G401.6 (cell line): Measurements from ENCODE around the gene CCR5.

Experiments
- FAIRE-seq: peaks from 2 replicates; lab custom pipeline; 2012; peaks lifted over from hg19 to GRCh38; lab: Jason Lieb, UNC

The CCR5 gene

DNA sequence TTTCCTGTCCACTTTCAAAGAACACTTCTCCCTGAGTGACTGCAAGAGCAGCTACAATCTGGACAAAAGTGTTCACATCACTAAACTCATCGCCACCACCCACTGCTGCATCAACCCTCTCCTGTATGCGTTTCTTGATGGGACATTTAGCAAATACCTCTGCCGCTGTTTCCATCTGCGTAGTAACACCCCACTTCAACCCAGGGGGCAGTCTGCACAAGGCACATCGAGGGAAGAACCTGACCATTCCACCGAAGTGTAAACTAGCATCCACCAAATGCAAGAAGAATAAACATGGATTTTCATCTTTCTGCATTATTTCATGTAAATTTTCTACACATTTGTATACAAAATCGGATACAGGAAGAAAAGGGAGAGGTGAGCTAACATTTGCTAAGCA is 38.1 kb downstream of the CCR5 start:
- FAIRE-seq = no peak

DNA sequence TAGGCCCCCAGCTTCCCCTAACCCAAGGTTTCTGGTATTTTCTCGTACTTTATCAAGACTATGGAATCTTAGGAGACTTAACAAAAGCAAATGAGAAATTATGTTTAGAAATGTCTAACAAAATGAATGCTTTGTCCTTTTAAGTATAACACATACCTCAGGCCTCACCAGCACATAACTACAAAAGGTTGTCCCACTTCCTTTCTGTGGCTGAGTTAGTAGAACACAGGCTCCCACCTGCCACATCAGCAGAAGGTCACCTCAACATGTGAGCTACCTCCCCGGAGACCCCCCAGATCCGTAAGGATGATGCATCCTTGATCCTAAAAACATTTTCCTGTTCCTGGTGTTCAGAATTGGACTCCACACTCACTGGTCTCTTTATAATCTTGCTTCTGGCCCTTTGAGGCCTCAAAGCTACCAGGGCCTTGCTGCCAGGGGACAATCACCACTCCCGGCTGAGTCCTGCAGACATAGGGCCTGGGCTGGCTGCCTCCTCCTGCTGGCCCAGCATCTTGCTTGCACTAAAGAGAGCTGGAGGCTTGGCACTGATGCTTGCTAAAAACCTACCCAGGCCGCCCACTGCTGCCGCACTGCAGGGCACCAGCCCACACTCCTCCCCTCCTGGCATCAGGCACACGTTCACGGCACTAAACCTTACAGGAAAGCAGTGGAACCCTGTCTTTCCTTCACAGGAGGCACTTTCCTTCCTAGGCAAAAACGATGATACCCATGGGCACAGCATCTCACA is 39.2 kb downstream of the CCR5 start:
- no peak for FAIRE-seq

DNA sequence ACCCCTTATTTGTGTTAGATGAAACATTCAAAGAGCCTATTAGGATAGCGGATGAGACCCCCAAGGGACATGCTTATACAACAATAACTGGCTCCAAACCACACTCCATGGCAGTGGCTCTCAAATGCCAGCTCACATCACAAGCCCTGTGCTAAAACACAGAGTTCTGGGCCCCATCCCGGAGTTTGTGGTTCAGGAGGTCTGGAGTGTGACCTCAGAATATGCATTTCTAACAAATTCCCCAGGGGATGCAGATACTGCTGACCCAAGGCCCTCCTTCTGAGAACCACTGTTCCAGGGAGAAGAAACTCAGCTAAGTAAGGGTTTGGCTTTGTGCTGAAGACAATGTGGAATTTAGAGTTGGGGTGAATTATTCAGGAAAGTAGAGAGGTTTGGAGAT is 39.9 kb downstream of the CCR5 start:
- FAIRE-seq = no peak

DNA sequence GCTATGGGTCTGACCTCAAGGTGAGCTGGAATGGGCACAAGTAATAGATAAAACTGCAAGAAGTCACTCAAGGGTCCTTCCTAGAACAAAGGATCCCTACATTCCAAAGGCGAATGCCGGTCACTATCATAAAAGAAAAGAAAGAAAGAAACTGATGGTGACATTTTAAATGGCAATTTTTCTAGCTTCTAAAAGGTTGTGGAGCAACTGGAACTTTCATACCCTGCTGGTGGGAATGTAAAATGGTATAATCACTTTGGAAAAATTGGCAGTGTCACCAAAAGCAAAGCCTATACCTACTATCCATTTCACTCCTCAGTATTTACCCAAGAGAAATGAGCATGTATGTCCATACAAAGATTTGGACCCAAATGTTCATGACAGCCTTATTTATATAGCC is 40.5 kb downstream of the CCR5 start:
- no peak for FAIRE-seq

DNA sequence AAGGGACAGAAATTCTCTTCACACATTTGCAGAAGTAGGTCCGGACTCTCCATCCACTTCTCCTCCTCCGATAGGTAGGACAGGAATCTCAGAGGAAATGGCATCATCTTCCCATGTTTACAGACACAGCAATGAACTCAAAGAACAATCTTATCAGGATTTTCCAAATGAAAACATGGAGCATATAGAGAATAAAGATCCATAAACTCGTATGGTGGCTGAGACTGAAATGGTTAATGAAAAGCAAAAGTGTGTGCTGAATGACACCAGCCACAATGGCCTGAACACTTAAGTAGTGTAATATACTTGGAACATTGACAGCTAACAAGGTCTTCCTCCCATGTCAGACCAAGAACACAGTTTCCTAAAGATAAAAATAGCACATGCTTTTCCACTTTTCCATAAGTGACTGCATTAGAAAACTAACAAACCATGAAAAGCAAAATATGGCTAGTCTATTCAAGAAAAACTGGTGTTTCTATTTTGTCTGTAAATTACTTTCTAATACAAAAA is 42.1 kb downstream of the CCR5 start:
- no peak for FAIRE-seq

DNA sequence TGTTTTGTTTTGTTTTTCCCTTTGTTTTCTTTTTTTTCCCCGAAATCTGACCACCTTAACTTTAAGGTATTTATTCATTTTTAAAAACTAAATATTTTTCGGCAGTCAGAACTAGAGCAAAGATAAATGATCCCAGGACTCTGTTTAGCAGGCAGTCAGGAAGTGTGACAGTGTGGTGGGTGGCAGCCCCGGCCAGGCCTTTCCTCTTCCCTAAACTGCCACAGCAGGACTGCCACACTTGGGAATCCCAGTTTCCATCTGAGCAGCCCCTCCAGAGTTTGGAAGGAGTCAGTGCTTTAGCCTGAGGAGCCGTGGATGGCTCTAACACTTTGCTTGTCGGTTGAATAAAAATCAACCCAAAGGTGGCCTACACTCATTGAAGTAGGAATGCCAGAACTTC is 43.2 kb downstream of the CCR5 start:
- FAIRE-seq = no peak

DNA sequence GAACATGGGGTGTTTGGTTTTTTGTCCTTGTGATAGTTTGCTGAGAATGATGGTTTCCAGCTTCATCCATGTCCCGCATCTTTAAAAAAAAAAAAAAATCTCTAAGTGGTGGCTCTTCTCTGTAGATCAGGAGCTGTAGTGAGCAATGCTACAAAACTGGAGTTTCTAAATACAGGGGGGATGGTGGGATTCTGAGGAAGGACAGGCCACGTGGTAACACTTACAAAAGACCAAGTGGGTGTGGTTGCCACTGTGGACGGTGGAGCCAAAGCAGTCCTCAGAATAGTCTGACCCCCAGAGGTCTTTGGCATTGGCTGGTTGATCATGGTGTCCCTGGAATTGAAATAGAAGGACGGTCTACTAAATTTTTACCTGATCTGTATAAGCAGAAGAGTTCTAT is 44.0 kb downstream of the CCR5 start:
- no peak for FAIRE-seq

DNA sequence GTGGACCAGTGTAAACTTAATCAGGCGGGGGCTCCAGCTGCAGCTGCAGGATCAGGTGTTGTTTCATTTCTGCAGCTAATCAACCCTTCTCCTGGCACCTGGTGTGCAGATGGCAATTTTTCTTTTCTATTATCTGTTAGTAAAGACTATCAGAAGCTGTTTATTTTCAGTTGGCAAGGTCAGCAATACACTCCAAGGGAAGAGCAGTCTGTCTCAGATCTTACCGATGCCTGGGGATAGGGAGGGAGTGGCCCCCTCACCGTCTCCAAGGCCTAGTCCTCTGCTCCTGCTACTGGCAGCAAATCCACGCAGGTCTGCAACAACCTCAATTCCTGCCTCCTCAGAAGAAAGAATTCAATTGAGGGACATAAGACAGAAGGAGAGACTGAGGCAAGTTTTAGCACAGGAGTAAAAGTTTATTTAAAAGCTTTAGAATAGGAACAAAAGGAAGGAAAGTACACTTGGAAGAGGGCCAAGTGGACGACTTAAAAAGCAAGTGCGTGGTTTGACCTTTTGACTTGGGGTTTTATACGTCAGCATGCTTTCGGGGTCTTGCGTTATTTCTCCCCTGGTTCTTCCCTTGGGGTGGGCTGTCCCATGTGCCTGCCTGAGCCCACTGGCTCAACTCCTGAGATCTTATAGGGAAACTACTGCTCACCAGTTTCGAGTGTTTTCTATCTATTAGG is 45.5 kb downstream of the CCR5 start:
- FAIRE-seq = no peak

DNA sequence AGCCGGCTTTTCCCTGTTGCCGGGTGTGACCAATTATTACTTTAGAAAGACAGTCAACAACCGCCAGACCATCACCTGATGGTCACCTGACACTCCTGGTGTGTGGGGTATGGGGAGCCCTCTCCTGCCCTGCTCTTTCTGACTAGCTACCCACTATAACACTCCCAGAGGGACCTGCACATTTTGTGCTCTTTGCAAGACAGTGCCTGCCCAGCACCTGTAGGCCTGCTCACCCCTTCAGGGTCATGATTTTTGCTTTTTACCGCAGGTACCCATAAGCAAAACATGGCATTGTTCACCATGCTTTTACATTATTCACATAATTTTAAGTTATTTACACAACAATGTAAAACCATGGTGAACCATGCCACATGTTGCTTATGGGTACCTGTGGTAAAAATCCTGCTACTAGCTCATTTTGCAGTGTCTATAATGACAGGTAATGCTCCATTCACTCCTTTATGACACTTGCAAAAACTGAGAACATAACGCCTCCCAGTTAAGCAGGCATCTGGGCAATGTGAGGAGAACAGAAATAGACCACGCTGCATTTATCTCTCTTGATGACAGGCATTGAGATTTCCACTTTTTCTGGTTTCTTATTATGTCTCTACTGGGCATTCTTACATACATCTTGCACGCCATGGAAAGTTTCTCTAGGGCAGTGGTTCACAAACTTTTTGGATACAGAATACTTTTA is 46.2 kb downstream of the CCR5 start:
- FAIRE-seq = no peak

DNA sequence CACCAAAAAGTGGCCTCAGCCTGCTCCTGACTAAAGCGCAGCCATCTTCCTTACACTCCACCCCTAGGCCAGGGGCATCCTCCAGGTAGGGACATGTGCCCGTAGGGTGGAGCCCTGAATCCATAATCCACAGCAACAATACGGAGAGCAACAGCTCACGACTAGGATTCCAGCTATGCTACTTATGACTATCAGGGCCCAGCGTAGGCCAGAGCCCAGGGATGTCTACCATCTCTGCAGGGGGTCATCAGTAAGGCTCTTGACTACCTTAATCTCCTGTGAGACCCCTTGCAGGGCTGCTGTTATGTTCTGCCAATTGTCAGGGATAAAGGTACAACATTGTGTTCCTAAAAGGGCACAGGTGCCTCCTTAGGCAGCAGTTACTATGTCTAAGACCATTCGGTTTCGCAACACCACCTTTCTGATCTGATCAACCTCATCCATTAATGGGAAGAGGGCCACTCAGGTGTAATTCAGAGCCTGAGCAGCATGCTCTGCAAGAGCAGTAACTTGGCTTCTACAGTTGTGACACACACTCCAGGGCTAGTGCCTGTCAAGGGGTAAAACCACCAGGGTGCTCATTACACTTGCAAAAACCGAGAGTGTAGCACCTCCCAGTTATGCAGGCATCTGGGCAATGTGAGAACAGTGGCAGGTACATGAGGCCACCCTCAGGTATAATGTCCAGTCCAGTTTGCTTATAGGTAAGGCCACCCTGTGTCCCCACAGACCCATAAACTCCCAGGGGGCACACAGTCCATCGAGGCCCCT is 47.3 kb downstream of the CCR5 start:
- no peak for FAIRE-seq

DNA sequence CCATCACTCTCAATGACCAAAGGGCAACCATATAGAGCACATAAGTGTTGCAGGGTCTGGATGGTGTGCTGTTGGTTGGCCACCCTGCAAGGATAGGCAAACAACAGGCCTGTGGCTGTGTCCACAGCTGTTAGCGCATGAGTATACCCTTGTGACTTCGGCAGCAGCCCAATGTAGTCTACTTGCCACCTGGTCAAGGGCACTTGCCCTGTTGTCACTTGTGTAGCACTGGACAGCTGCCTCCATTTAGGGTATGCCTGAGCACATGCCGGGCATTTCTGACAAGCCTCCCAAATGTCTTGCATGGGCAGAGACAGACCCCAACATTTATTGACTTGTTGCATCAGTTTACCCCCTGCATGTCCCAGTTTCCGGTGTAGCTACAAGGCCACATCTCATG is 49.1 kb downstream of the CCR5 start:
- FAIRE-seq = no peak

DNA sequence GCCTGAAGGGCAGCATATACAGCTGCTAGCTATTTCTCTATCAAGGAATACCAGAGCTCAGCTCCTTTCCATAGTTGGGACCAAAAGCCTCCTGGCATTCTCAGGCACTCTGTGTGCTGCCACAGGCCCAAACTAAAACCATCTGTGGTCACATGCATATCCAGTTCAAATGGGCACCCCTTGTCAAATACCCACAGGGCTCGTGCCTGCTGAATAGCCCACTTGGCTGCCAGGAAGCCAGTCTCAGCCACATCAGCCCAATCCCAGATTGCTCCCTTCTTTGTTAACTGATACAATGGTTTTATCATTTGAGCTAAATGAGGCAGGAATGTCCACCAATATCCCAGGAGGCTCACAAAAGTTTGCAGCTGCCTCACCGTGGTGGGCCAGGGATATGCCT is 50.2 kb downstream of the CCR5 start:
- FAIRE-seq = no peak

DNA sequence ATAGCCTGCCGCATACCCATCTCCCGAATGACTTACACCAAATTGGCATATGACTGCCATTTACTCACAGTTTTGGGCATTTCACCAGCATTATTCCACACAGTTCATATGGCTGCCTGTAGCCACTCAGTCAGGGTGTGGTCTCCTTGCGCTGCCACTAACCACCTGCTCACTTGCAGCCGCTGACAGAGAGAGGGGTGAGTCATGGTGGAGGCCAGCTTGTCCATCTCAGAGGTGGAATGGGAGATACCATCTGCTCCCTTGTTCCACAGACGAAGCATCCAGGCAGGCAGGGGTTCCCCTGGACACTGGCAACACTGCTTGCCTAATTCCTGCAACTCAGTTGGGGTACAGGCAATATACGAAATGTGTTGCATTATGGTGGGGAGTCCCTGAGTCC is 51.9 kb downstream of the CCR5 start:
- no peak for FAIRE-seq

DNA sequence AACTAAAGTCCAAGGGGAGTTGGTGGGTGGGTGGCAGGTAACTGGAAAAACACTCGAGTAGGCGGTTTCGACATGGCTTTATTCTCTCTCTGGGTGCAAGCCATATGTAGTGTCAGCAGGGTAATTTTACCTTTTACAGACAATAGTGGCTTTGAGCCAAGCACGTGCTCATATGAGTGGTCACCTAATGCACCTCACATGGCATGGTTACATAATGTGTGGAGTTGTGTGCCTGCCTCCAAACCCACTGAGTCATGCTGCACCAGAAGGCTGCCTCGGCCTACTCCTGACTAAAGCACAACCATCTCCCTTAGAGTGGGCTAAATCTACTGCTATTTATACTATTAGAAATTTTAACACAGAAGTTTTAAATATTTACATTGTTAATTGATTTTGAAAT is 52.8 kb downstream of the CCR5 start:
- FAIRE-seq = no peak
